Thoracic aorta (tissue), 2 donors: ENCODE data around the gene DNAH17. TPM values are rescaled to one million over a fixed set of nuclear protein-coding genes. Genes with fewer than 3 reads are reported as not detected.

Experiments
- ATAC-seq: fragments of 150-250 bp; one replicate; pipeline ENCODE4 v1.8.0; 2017; ENCODE audit warnings: low read depth; ENCODE audit not compliant: insufficient number of reproducible peaks, low FRiP score
- DNase-seq: peaks from one replicate; pipeline ENCODE4 v3.0.0-alpha.2; 2020; ENCODE audit warnings: low spot score
- H3K27ac ChIP-seq, 2 donors: fragments of 200-600 bp; sonication (generic); 1 replicate in 1 of 2; 2 replicates in 1 of 2; pipeline ENCODE4 v1.5.1; 2016; ENCODE audit warnings: mild to moderate bottlenecking in 2 of 2, moderate library complexity in 2 of 2
- H3K27me3 ChIP-seq: fragments of 200-600 bp; sonication (generic); replicated peaks from 2 replicates; pipeline ENCODE4 v1.6.0; 2016; ENCODE audit warnings: mild to moderate bottlenecking; ENCODE audit not compliant: insufficient read depth
- H3K36me3 ChIP-seq: fragments of 200-600 bp; sonication (generic); one replicate; pipeline ENCODE4 v1.5.1; 2016
- H3K4me1 ChIP-seq, 2 donors: fragments of 200-600 bp; sonication (generic); 1 replicate in 1 of 2; 2 replicates in 1 of 2; pipeline versions ENCODE4 v1.5.1 to v1.6.0; 2016; ENCODE audit warnings: low read depth in 2 of 2, mild to moderate bottlenecking in 1 of 2; ENCODE audit not compliant: control insufficient read depth in 1 of 2
- H3K4me3 ChIP-seq: fragments of 200-600 bp; sonication (generic); 2 replicates; pipeline ENCODE4 v1.5.1; 2016; ENCODE audit warnings: mild to moderate bottlenecking
- H3K9me3 ChIP-seq: fragments of 200-600 bp; sonication (generic); 2 replicates; pipeline ENCODE4 v1.5.1; 2016
- CTCF ChIP-seq: fragments of 200-600 bp; sonication (generic); IDR thresholded peaks from one replicate; pipeline ENCODE4 v1.5.1; 2019; ENCODE audit warnings: antibody characterized with exemption
- total RNA-seq, 2 donors: library from RNA; depleted of rRNA; stranded (reverse); fragments of >200 nt; gene quantifications; one replicate each; pipeline versions ENCODE4 v1.1.0 to v1.2.3, GENCODE V29; 2016

Gene DNAH17
- total RNA-seq, 2 donors from 2014 or later: 0.14 TPM

GRCh38 chr17:78532311-78532710, 44.9 kb downstream of the DNAH17 start:
- peaks cover 0 to 9% of the 10 kb centered on the region in 2 donors for H3K4me1 ChIP-seq
- DNase-seq (no peak), ATAC-seq (no peak)
- TF ChIP-seq CTCF: no peak
- no peaks in the 10 kb centered on the region for H3K27me3 ChIP-seq
- H3K36me3 ChIP-seq: no peaks in the 10 kb centered on the region
- no peak overlapping the region for H3K27ac ChIP-seq
- H3K4me3 ChIP-seq: no peak overlapping the region
- no peaks in the 10 kb centered on the region for H3K9me3 ChIP-seq

- H3K27ac ChIP-seq: no peak overlapping the region
- ATAC-seq (no peak), DNase-seq (no peak)
- TF ChIP-seq CTCF: no peak
- no peaks in the 10 kb centered on the region for H3K9me3 ChIP-seq
- H3K4me1 ChIP-seq: peaks cover 0 to 9% of the 10 kb centered on the region in 2 donors
- H3K27me3 ChIP-seq: no peaks in the 10 kb centered on the region
- H3K36me3 ChIP-seq: no peaks in the 10 kb centered on the region
- no peak overlapping the region for H3K4me3 ChIP-seq
These were observed 46.5 kb downstream of the DNAH17 start for GRCh38 chr17:78530675-78531074.

GRCh38 chr17:78529871-78530670, 47.1 kb downstream of the DNAH17 start:
- ATAC-seq: no peak
- DNase-seq: no peak
- H3K36me3 ChIP-seq: no peaks in the 10 kb centered on the region
- no peaks in the 10 kb centered on the region for H3K9me3 ChIP-seq
- peaks cover 0 to 6% of the 10 kb centered on the region in 2 donors for H3K4me1 ChIP-seq
- no peak overlapping the region for H3K4me3 ChIP-seq
- no peak overlapping the region for H3K27ac ChIP-seq
- no peaks in the 10 kb centered on the region for H3K27me3 ChIP-seq
- TF ChIP-seq CTCF: no peak

GRCh38 chr17:78529251-78529650, 47.9 kb downstream of the DNAH17 start:
- TF ChIP-seq CTCF: no peak
- no peak for DNase-seq
- no peaks in the 10 kb centered on the region for H3K36me3 ChIP-seq
- ATAC-seq: no peak
- H3K4me1 ChIP-seq: no peaks in the 10 kb centered on the region
- H3K4me3 ChIP-seq: no peak overlapping the region
- H3K27ac ChIP-seq: no peak overlapping the region
- H3K27me3 ChIP-seq: no peaks in the 10 kb centered on the region
- no peaks in the 10 kb centered on the region for H3K9me3 ChIP-seq

- Histone ChIP-seq H3K4me1 (no peaks in the 10 kb centered on the region), H3K27ac (no peak overlapping the region), H3K4me3 (no peak overlapping the region), H3K36me3 (no peaks in the 10 kb centered on the region), H3K9me3 (no peaks in the 10 kb centered on the region), H3K27me3 (no peaks in the 10 kb centered on the region)
- TF ChIP-seq CTCF: no peak
- DNase-seq (no peak), ATAC-seq (no peak)
These were observed 48.7 kb downstream of the DNAH17 start for GRCh38 chr17:78528541-78528940.
